ENCODE data around the gene RARRES2. TPM values are rescaled to one million over a fixed set of nuclear protein-coding genes. Genes with fewer than 3 reads are reported as not detected.
"Not testable (repeated sequence)": the region's sequence is repeated elsewhere in the genome, so short reads cannot be mapped to it uniquely, and the experiment has no call there.

Gene RARRES2
- total RNA-seq, 1 donor from 2014 or later = not detected

GRCh38 chr7:150322833-150323681 is 18.4 kb downstream of the RARRES2 start, which contains the start of the genes ACTR3C and LRRC61:
Gene ACTR3C, minus strand, starts transcription at chr7:150323545. Its CDS starts 28,249 bp downstream, at chr7:150295296.
Gene LRRC61, plus strand, starts transcription at chr7:150323355. Its CDS starts 13,507 bp downstream, at chr7:150336862.
- DNase-seq (ENCODE audit: extremely low read depth, low read depth, low spot score) = no peak

DNA sequence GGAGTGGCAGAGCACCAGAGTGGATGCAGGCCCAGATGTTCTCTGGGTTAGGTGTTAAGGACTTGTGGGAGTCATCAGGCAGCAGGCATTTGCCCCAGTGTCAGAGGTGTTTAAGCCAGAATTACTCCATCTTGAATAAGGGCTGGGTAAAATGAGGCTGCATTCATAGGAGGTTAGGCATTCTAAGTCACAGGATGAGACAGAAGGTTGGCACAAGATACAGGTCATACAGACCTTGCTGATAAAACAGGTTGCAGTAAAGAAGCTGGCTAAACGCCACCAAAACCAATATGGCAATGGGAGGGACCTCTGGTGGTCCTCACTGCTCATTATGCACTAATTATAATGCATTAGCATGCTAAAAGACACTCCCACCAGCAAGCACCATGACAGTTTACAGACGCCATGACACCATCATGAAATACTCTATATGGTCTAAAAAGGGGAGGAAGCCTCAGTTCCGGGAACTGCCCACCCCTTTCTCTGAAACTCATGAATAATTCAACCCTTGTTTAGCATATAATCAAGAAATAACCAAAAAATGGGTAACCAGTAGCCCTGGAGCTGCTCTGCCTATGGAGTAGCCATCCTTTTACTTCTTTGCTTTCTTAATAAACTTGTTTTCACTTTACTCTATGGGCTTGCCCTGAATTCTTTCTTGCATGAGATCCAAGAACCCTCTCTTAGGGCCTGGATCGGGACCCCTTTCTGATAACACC is 19.2 kb downstream of the RARRES2 start:
- no peak for DNase-seq (ENCODE audit: extremely low read depth, low read depth, low spot score)

GRCh38 chr7:150321788-150322113 is 19.7 kb downstream of the RARRES2 start:
- DNase-seq (ENCODE audit: extremely low read depth, low read depth, low spot score) = no peak

GRCh38 chr7:150317748-150318444 is 23.5 kb downstream of the RARRES2 start:
- peak; percentile 7 for DNase-seq (ENCODE audit: extremely low read depth, low read depth, low spot score)

- DNase-seq (ENCODE audit: extremely low read depth, low read depth, low spot score) = not testable (repeated sequence)
These were observed 24.4 kb downstream of the RARRES2 start for GRCh38 chr7:150316987-150317386.

DNA sequence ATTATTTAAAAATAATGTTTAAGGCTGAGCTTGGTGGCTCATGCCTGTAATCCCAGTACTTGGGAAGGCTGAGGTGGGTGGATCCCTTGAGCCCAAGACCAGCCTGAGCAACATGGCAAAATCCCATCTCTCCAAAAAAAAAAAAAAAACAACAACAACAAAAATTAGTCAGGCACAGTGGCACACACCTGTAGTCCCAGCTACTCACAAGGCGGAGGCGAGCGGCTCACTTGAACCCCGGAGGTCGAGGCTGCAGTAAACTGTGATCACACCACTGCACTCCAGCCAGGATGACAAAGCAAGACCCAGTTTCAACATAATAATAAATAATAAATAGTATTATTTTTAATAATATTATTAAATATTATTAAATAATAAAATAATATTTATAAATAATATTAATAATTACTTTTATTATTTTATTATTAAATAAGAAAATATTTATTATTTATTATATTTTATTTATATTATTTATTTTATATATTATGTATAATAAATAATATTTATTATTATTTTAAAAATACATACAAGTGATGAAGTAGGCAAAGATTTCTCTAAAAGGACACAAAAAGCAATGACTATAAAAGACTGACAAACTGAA is 26.7 kb downstream of the RARRES2 start:
- DNase-seq (ENCODE audit: extremely low read depth, low read depth, low spot score) = no peak

- no peak for DNase-seq (ENCODE audit: extremely low read depth, low read depth, low spot score)
These were observed 27.6 kb downstream of the RARRES2 start for GRCh38 chr7:150313870-150314269.

GRCh38 chr7:150313367-150313809 is 28.0 kb downstream of the RARRES2 start:
- DNase-seq (ENCODE audit: extremely low read depth, low read depth, low spot score) = no peak

GRCh38 chr7:150312649-150313366 is 28.6 kb downstream of the RARRES2 start:
- not testable (repeated sequence) for DNase-seq (ENCODE audit: extremely low read depth, low read depth, low spot score)

GRCh38 chr7:150311711-150312110 is 29.7 kb downstream of the RARRES2 start:
- no peak for DNase-seq (ENCODE audit: extremely low read depth, low read depth, low spot score)

- no peak for DNase-seq (ENCODE audit: extremely low read depth, low read depth, low spot score)
These were observed 30.3 kb downstream of the RARRES2 start for GRCh38 chr7:150311146-150311545.

DNA sequence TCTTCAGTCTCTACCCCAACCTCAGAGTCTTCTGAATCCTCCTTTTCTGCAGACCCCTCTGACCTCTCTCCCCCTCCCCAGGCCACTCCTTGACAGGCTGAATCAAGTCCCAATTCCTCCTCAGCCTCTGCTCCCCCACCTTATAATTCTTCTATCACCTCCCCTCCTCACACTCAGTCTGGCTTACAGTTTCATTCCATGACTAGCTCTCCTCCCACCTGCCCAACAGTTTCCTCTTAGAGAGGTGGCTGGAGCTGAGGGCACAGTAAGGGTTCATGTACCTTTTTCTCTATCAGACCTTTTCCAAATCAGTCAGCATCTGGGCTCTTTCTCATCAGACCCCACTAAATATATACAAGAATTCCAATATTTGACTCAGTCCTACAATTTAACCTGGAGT is 32.9 kb downstream of the RARRES2 start:
- DNase-seq (ENCODE audit: extremely low read depth, low read depth, low spot score) = no peak

- DNase-seq (ENCODE audit: extremely low read depth, low read depth, low spot score) = no peak
These were observed 33.5 kb downstream of the RARRES2 start for GRCh38 chr7:150307904-150308303.

DNA sequence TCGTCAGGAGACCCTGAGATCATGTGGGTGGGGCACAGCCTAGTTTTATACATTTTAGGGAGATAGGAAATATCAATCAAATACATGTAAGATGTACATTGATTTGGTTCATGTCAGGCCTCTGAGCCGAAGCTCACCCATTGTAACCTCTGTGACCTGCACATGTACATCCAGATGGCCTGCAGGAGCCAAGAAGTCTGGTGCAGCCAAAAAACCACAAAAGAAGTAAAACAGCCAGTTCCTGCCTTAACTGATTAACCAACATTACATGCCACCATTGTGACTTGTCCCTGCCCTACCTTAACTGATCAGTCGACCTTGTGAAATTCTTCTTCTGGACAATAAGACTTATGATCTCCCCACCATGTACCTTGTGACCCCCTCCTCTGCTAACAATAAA is 34.3 kb downstream of the RARRES2 start:
- DNase-seq (ENCODE audit: extremely low read depth, low read depth, low spot score) = no peak

DNA sequence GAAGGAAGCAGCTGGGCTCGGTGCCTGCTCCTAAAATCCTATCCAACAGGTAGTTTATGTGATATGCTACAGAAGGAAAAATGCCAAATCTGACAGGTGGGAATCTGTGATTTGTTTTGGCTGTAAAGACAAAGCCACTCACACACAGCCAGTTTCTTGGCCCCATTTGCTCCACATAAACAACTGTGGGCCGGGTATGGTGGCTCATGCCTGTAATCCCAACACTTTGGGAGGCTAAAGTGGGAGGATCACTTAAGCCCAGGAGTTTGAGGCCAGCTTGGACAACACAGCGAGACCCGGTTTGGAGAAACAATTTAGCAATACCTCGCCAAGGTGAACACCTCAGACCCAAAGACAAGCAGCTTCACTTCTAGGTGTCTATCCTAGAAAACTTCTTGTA is 35.1 kb downstream of the RARRES2 start:
- DNase-seq (ENCODE audit: extremely low read depth, low read depth, low spot score) = not testable (repeated sequence)

GRCh38 chr7:150305903-150306284 is 35.5 kb downstream of the RARRES2 start:
- not testable (repeated sequence) for DNase-seq (ENCODE audit: extremely low read depth, low read depth, low spot score)

DNA sequence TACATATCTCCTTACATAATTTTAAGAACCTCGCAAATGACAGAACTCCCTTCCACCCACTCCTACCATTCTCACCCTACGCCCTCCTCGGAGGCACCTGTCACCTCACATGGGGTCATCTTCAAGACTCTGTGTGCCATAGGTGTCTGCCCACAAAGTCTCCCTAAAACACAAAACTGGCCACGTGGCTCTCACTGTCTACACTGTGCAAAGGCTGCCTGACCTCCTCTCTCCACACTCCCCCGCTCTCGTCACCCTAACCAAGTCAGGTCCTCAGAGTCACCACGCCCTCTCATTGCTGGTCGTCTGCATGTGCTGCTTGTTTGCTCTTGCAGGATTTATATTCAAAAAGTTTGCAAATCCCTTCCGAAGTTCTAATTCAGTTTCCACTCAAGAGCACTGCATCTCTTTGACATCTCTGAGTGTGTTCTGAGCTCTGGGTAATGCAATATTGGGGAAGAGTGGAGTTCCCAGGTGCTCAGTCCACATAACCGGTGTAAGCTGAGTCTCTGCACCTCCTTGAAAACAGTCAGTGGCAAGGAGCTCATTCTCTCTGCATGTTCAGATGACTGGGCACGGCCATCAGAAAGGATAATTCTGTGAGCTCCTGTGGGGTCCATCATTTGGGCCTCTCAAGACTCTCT is 36.0 kb downstream of the RARRES2 start:
- not testable (repeated sequence) for DNase-seq (ENCODE audit: extremely low read depth, low read depth, low spot score)

DNA sequence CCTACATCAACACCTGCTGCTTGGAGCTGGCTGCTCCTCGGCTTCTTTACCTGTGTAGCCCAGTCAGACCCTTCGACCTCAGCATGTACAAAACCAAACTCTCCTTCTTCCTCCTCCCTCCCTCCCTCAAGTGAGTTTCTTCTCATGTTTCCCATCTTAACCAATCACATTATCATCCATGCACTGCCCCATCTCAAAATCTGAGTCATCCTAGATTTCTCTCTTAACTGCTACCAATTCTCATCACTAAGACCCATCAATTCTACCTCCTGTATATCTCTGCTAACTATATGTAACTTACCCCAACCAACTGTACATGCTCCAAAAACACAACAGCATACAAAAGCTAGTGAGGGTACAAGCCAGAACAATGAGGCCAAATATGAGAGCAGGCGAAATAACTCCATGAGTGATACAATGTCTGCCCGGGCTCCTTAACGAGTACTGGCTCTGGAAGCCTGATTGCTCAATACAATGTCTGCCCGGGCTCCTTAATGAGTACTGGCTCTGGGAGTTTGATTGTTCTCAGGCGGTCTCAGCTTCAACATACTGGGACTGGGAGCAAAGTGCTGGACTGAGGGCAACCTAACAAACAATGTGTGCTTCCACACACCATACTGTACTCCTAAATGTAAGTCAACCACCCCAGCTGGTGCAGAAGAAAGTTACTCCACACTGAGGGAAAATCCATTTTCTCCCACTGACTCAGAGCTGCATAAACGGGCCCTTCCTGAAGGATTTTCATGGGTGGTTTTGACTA is 36.8 kb downstream of the RARRES2 start:
- DNase-seq (ENCODE audit: extremely low read depth, low read depth, low spot score) = not testable (repeated sequence)

DNA sequence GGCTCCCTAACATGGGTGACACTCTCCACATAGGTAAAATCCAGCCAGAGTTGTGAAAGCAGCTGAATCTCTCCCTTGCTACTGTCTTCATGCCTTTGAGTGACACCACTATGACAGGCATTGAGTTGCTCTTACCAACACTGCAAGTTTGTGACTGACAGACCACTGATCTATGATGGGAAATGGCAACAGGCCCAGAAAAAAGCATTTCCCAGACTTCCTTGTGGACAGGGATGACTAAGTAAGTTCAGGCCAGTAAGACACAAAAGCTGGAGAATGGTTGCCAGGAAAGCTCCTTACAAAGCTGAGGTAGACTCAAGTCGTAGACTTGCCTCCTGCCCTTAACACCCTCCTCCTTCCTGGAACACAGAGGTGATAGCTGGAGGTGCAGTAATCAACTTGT is 38.5 kb downstream of the RARRES2 start:
- DNase-seq (ENCODE audit: extremely low read depth, low read depth, low spot score) = not testable (repeated sequence)
